Nephron (organoid): ENCODE data around the gene PCDHGA1.
"Not testable (repeated sequence)": the region's sequence is repeated elsewhere in the genome, so short reads cannot be mapped to it uniquely, and the experiment has no call there.

ENCODE experiments used
- H3K27ac Mint-ChIP-seq, 3 experiments: 2 replicates each; pipeline ENCODE4 v1.8.0; 2020; ENCODE audit warnings: mixed read lengths in 3 of 3, mild to moderate bottlenecking in 2 of 3, moderate library complexity in 1 of 3
- H3K27me3 Mint-ChIP-seq: 2 replicates; pipeline ENCODE4 v1.8.0; 2021; ENCODE audit warnings: low read depth, mild to moderate bottlenecking, moderate library complexity, mixed read lengths
- H3K36me3 Mint-ChIP-seq: 2 replicates; pipeline ENCODE4 v1.8.0; 2020; ENCODE audit warnings: low read depth, mixed read lengths
- H3K4me1 Mint-ChIP-seq: 2 replicates; pipeline ENCODE4 v1.8.0; 2020; ENCODE audit warnings: mixed read lengths
- H3K4me3 Mint-ChIP-seq, 3 experiments: 2 replicates each; pipeline ENCODE4 v1.8.0; 2020; ENCODE audit warnings: mild to moderate bottlenecking in 3 of 3, mixed read lengths in 3 of 3, moderate library complexity in 2 of 3
- H3K9me3 Mint-ChIP-seq: 2 replicates; pipeline ENCODE4 v1.8.0; 2020; ENCODE audit warnings: mixed read lengths
- TF ChIP-seq, protein P1 (sequence below), 3 experiments: fragments of 200-600 bp; sonication (generic); IDR thresholded peaks; one replicate each; pipeline ENCODE4 v1.5.0; 2021; ENCODE audit warnings: antibody characterized with exemption in 3 of 3; ENCODE audit not compliant: unreplicated experiment in 3 of 3

PCDHGA1 gene

DNA sequence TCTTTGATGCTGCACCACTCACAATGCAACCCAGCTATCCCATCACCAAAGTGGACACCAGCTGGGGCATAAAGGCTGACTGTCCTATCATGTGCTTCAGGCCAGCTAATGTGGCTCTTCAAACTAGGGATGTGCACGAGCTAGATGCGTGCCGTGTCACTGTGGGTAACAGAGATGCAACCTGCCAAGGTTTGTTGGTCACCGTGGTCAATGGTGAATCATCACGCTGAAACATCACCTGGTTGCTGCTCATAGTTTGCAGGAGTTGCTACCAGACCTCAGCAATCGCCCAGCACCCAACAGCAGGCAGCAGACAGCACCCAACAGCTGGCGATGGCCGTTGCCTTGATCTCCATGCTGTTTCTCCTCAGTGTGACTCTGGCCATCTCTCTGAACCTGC is 2.1 kb upstream of the PCDHGA1 start:
- TF ChIP-seq, protein P1, sequence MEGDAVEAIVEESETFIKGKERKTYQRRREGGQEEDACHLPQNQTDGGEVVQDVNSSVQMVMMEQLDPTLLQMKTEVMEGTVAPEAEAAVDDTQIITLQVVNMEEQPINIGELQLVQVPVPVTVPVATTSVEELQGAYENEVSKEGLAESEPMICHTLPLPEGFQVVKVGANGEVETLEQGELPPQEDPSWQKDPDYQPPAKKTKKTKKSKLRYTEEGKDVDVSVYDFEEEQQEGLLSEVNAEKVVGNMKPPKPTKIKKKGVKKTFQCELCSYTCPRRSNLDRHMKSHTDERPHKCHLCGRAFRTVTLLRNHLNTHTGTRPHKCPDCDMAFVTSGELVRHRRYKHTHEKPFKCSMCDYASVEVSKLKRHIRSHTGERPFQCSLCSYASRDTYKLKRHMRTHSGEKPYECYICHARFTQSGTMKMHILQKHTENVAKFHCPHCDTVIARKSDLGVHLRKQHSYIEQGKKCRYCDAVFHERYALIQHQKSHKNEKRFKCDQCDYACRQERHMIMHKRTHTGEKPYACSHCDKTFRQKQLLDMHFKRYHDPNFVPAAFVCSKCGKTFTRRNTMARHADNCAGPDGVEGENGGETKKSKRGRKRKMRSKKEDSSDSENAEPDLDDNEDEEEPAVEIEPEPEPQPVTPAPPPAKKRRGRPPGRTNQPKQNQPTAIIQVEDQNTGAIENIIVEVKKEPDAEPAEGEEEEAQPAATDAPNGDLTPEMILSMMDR (IDR thresholded peaks at IDR 0.05; ENCODE audit: unreplicated experiment in 3 of 3): no peak
- H3K4me3 Mint-ChIP-seq: no peak overlapping the region

DNA sequence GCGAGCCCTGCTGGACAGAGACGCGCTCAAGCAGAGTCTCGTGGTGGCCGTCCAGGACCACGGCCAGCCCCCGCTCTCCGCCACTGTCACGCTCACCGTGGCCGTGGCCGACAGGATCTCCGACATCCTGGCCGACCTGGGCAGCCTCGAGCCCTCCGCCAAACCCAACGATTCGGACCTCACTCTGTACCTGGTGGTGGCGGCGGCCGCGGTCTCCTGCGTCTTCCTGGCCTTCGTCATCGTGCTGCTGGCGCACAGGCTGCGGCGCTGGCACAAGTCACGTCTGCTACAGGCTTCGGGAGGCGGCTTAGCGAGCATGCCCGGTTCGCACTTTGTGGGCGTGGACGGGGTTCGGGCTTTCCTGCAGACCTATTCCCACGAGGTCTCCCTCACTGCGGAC is 2.3 kb downstream of the PCDHGA1 start:
- not testable (repeated sequence) for H3K27ac Mint-ChIP-seq, H3K4me1 Mint-ChIP-seq, H3K27me3 Mint-ChIP-seq, H3K36me3 Mint-ChIP-seq, H3K4me3 Mint-ChIP-seq
- peaks cover 64% of the 10 kb centered on the region for H3K9me3 Mint-ChIP-seq

More for the DNA sequence above, 2.1 kb upstream of the PCDHGA1 start:
- Mint-ChIP-seq H3K9me3 (peaks cover 58% of the 10 kb centered on the region), H3K4me1 (no peaks in the 10 kb centered on the region), H3K27ac (no peak overlapping the region), H3K27me3 (no peaks in the 10 kb centered on the region), H3K36me3 (peaks cover 29% of the 10 kb centered on the region)

DNA sequence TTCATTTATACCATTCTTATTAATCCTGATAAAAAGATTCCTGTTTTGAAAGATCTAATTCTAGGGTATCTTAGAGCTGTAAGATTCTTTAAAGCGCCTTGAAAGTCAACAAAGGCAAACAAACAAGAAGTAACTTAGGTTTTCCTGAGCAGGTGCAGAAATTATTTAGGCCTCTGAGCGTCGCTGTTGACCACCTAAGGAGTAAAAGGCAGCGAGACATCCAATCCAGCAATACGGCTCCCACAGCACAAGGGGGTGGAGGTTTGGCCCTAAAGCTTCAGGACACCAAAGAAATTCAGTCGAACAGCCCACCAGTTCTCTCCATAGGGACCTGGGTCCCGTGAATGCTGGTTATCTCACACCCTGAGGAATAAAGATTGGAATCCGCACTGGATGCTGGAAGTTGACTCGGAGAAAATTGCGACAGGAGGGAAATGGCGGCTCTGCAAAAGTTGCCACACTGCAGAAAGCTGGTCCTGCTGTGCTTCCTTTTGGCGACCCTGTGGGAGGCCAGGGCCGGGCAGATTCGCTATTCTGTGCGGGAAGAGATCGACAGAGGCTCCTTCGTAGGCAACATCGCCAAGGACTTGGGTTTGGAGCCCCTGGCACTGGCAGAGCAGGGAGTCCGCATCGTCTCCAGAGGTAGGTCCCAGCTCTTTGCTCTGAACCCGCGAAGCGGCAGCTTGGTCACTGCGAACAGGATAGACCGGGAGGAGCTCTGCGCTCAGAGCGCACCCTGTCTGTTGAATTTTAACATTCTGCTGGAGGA is 8.4 kb downstream of the PCDHGA1 start, which contains the start of gene PCDHGA2:
PCDHGA2 (plus strand) TSS at position 223 of the 769 bp plus-strand sequence.
- peaks cover 70% of the 10 kb centered on the region for H3K9me3 Mint-ChIP-seq

DNA sequence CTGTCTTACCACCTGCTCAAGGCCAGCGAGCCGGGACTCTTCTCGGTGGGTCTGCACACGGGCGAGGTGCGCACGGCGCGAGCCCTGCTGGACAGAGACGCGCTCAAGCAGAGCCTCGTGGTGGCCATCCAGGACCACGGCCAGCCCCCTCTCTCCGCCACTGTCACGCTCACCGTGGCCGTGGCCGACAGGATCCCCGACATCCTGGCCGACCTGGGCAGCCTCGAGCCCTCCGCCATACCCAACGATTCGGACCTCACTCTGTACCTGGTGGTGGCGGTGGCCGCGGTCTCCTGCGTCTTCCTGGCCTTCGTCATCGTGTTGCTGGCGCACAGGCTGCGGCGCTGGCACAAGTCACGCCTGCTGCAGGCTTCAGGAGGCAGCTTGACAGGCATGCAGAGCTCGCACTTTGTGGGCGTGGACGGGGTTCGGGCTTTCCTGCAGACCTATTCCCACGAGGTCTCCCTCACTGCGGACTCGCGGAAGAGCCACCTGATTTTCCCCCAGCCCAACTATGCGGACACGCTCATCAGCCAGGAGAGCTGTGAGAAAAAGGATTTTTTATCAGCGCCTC is 10.6 kb downstream of the PCDHGA1 start:
- not testable (repeated sequence) for H3K4me1 Mint-ChIP-seq, H3K27ac Mint-ChIP-seq, H3K27me3 Mint-ChIP-seq, H3K4me3 Mint-ChIP-seq
- Mint-ChIP-seq H3K9me3 (peaks cover 73% of the 10 kb centered on the region), H3K36me3 (peaks cover 22% of the 10 kb centered on the region)

More for the DNA sequence above, 8.4 kb downstream of the PCDHGA1 start, which contains the start of gene PCDHGA2:
- TF ChIP-seq, protein P1 (IDR thresholded peaks at IDR 0.05; ENCODE audit: unreplicated experiment in 3 of 3): no peak
- Mint-ChIP-seq H3K36me3 (peaks cover 17% of the 10 kb centered on the region), H3K27me3 (no peaks in the 10 kb centered on the region), H3K4me1 (no peaks in the 10 kb centered on the region), H3K27ac (no peak within 1 kb of the TSS), H3K4me3 (no peak within 1 kb of the TSS)

DNA sequence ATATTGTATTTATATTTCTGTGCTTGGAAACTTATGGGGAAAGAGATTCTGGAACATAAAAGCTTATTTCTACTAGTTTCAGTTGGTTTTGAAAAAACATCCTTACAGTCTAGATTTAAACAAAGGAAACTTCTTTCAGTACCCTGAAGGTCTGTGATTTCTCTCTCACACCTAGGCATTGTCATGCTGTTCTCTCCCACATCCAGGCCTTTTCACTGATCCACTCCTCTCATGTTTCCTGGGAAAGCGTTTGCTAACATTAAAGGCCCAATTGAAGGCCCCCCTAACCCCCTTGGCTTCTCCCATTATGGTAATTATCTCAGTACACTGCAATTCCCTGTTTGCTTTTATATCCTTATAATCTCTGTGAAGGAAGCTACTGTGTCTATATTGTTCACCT is 12.5 kb downstream of the PCDHGA1 start:
- Mint-ChIP-seq H3K27ac (no peak overlapping the region), H3K4me3 (no peak overlapping the region), H3K4me1 (no peaks in the 10 kb centered on the region), H3K9me3 (peaks cover 72% of the 10 kb centered on the region), H3K27me3 (peaks cover 4% of the 10 kb centered on the region), H3K36me3 (peaks cover 25% of the 10 kb centered on the region)
- TF ChIP-seq, protein P1 (IDR thresholded peaks at IDR 0.05; ENCODE audit: unreplicated experiment in 3 of 3): no peak

DNA sequence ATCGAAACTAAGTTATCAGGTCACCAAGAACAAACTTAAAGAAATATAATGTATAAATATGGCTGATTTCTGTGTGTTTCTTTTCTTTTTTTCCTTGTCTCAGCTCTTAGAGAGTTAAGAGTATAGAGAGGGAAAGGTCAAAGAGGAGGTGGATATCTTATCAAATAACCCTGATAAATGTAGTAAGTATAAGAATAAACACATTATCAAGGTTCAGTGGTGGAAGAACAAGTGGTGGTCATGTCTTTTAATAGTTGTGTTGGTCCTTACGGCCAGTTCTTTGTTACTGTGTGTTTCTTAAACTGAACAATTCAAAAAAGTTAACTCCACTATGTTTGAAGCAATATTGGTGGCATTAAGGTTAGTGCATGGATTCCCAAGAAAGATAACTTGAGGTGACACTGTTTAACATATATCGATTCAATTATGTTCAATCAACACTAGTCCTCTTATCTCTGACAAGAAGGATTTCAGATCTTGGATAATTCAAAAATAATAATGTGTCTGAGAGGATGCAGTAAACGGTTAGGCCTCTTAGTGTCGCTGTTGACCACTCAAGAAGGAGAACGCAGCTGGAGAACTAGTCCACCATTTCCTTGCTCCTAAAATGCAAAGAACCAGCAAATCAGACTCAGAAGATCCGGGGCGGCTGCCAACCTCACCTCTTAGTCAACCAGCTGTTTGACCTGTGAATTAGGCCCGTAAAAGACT is 13.1 kb downstream of the PCDHGA1 start, which contains the start of gene PCDHGA3:
PCDHGA3 (plus strand) TSS at position 588 of the 711 bp plus-strand sequence. CDS start 205 bp downstream, outside the sequence.
- peaks cover 70% of the 10 kb centered on the region for H3K9me3 Mint-ChIP-seq
- no peak within 1 kb of the TSS for H3K27ac Mint-ChIP-seq
- H3K36me3 Mint-ChIP-seq: peaks cover 25% of the 10 kb centered on the region
- no peaks in the 10 kb centered on the region for H3K4me1 Mint-ChIP-seq
- H3K27me3 Mint-ChIP-seq: peaks cover 4% of the 10 kb centered on the region
- TF ChIP-seq, protein P1 (IDR thresholded peaks at IDR 0.05; ENCODE audit: unreplicated experiment in 3 of 3): no peak
- H3K4me3 Mint-ChIP-seq: no peak within 1 kb of the TSS
